ENCODE results near the gene ACAP1.
A peak's percentile ranks its signal among the peaks of the same experiment; 100 is the strongest.

Gene ACAP1

DNA sequence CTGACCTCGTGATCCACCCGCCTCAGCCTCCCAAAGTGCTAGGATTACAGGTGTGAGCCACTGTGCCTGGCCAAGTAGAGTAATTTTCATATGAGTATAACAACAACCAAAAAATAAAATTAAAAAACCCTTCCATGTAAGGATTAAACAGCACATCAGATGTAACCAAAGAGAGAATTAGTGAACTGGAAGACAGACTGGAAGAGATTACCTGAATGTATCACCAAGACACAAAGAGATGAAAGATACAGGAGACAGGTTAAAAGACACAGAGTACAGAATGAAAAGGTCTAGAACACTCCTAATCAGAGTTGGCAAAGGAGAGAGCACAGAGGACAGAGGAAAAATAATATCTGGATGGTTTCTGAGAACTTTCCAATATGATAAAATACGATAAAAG is 42.8 kb downstream of the ACAP1 start:
- intact Hi-C loops (cut with DNase I; ENCODE audit: low total_unique reads): no loop called here
- TF ChIP-seq, protein P1, sequence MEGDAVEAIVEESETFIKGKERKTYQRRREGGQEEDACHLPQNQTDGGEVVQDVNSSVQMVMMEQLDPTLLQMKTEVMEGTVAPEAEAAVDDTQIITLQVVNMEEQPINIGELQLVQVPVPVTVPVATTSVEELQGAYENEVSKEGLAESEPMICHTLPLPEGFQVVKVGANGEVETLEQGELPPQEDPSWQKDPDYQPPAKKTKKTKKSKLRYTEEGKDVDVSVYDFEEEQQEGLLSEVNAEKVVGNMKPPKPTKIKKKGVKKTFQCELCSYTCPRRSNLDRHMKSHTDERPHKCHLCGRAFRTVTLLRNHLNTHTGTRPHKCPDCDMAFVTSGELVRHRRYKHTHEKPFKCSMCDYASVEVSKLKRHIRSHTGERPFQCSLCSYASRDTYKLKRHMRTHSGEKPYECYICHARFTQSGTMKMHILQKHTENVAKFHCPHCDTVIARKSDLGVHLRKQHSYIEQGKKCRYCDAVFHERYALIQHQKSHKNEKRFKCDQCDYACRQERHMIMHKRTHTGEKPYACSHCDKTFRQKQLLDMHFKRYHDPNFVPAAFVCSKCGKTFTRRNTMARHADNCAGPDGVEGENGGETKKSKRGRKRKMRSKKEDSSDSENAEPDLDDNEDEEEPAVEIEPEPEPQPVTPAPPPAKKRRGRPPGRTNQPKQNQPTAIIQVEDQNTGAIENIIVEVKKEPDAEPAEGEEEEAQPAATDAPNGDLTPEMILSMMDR (IDR thresholded peaks at IDR 0.05): no peak
- Histone ChIP-seq H3K4me3 (no peak overlapping the region), H3K4me1 (peaks cover 0 to 34% (median 22%) of the 10 kb centered on the region in 4 donors), H3K36me3 (peaks cover 0 to 6% (median 0%) of the 10 kb centered on the region in 3 donors), H3K9me3 (no peaks in the 10 kb centered on the region), H3K27ac (no peak overlapping the region), H3K27me3 (peaks cover 0 to 58% of the 10 kb centered on the region in 2 donors)
- no peak for DNase-seq

DNA sequence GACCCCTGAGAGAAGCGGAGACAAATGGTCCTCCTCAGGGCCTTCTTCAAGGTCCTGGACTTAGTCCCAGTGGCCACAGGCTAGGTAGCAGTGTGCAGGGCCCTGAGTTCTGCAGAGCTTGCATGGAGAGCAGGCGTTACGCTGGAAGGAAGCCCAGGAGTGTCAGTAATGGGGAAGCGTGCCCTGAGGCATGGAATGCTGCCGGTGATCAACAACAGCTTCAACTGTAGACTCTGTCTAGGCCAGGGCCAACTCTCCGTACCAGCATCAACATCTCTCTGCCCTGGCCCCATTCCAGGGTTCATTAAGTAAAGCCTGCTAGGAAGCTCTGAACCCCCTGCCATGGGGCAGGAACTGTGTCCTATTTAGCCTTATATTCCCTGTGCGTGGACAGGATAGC is 44.0 kb downstream of the ACAP1 start:
- H3K4me1 ChIP-seq: peaks cover 0 to 39% (median 26%) of the 10 kb centered on the region in 4 donors
- DNase-seq: peak in 1 of 2 donors; percentile 49
- TF ChIP-seq, protein P1 (IDR thresholded peaks at IDR 0.05): no peak
- peak overlapping the region; percentile 44 to 51 for H3K4me3 ChIP-seq
- intact Hi-C loops (cut with DNase I; ENCODE audit: low total_unique reads): no loop called here
- H3K36me3 ChIP-seq: peaks cover 0 to 12% (median 0%) of the 10 kb centered on the region in 3 donors
- H3K27ac ChIP-seq: peak overlapping the region in 1 of 2 donors; percentile 47
- no peaks in the 10 kb centered on the region for H3K9me3 ChIP-seq
- peaks cover 0 to 51% of the 10 kb centered on the region in 2 donors for H3K27me3 ChIP-seq

DNA sequence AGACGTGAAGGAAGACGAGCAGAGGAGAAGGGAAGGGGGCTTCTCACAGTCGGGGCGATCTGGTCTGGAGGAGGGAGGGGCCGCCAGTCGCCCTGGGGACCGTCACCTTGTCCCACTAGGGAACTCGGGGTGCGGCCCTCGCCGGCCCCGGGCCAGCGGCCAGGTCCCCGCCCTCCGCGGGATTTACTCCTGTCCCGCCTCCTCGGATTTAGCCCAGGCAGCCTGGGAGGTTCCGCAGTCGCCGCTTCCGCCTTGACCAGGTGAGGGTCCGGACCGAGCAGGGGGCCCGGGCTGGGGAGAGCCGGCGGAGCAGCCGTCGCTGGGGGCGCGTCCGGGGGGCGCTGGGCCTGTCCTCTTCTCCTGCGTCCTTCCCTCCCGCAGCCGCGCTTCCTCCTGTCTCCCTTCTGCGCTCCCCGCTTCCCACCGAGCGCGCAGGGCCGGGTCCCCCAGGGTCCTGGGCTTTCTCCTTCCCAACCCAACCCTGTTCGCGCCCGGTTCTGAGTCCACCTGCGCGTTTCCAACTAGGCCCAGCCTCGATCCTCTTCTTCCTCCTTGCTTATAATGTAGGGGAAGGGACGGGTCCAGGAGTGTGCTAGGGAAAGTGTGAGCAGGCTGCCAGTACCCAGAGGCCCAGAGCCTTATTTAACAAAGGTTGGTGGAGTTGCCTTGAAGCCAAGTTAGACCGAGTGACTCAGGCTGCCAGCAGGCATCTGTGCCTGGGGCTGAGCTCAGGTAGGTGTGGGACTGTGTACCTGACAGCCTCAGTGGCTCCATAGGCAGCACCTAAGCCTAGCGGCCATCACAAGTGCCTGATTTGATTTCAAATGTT is 44.7 kb downstream of the ACAP1 start, which contains the start of gene TNK1:
TNK1 (plus strand) TSS at position 235 of the 829 bp plus-strand sequence. CDS start 1,838 bp downstream, outside the sequence.
- H3K36me3 ChIP-seq: peaks cover 0 to 16% (median 0%) of the 10 kb centered on the region in 3 donors
- peak within 1 kb of the TSS; percentile 44 to 51 for H3K4me3 ChIP-seq
- peaks cover 0 to 39% (median 26%) of the 10 kb centered on the region in 4 donors for H3K4me1 ChIP-seq
- peak within 1 kb of the TSS in 1 of 2 donors; percentile 47 for H3K27ac ChIP-seq
- DNase-seq: no peak
- peaks cover 0 to 51% of the 10 kb centered on the region in 2 donors for H3K27me3 ChIP-seq
- intact Hi-C loops (cut with DNase I; ENCODE audit: low total_unique reads): no loop called here
- TF ChIP-seq, protein P1 (IDR thresholded peaks at IDR 0.05): no peak
- no peaks in the 10 kb centered on the region for H3K9me3 ChIP-seq

DNA sequence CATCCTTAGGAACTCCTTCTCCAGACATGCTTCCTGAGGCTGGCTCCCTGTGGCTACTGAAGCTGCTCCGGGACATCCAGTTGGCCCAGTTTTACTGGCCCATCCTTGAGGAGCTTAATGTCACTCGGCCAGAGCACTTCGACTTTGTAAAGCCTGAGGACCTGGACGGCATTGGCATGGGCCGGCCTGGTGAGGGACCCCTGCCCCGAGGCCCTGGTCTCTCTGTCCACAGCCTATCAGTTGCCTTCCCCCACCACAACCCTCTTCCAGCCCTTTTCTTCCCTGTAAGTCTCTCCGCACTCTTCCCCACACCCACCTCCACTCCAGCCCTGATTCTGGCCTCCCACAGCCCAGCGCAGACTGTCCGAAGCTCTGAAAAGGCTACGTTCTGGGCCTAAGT is 46.6 kb downstream of the ACAP1 start:
- TF ChIP-seq, protein P1 (IDR thresholded peaks at IDR 0.05): no peak
- intact Hi-C loops (cut with DNase I; ENCODE audit: low total_unique reads): no loop called here
- H3K27ac ChIP-seq: no peak overlapping the region
- H3K36me3 ChIP-seq: peaks cover 0 to 34% (median 0%) of the 10 kb centered on the region in 3 donors
- H3K4me3 ChIP-seq: no peak overlapping the region
- peaks cover 0 to 39% (median 26%) of the 10 kb centered on the region in 4 donors for H3K4me1 ChIP-seq
- peaks cover 0 to 46% of the 10 kb centered on the region in 2 donors for H3K27me3 ChIP-seq
- DNase-seq: no peak
- no peaks in the 10 kb centered on the region for H3K9me3 ChIP-seq

DNA sequence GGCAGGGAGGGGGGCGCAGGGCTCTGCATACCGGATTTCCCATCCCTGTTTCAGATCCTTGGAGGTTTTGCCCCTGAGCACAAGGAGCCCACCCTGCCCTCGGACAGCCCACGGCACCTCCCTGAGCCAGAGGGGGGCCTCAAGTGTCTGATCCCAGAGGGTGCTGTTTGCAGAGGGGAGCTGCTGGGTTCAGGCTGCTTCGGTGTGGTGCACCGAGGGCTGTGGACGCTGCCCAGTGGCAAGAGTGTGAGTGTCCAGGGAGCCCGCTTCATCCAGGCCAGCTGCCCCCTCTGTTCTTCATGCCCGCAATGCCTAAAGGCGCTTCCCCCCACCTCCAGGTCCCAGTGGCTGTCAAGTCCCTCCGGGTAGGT is 47.0 kb downstream of the ACAP1 start:
- Histone ChIP-seq H3K4me1 (peaks cover 0 to 39% (median 26%) of the 10 kb centered on the region in 4 donors), H3K36me3 (peaks cover 0 to 39% (median 0%) of the 10 kb centered on the region in 3 donors), H3K4me3 (peak overlapping the region in 1 of 2 donors; percentile 55), H3K27ac (no peak overlapping the region), H3K9me3 (no peaks in the 10 kb centered on the region), H3K27me3 (peaks cover 0 to 46% of the 10 kb centered on the region in 2 donors)
- intact Hi-C loops (cut with DNase I; ENCODE audit: low total_unique reads): no loop called here
- DNase-seq: no peak
- TF ChIP-seq, protein P1 (IDR thresholded peaks at IDR 0.05): no peak

Data from tibial artery (tissue), 4 donors.